GM19193 (cell line): Measurements from ENCODE around the gene SPPL2B.

Experiments
- POLR2A ChIP-seq: IDR thresholded peaks from 4 replicates; pipeline ENCODE4 v1.6.1; 2011; ENCODE audit not compliant: insufficient read depth, insufficient read length; ENCODE audit errors: extremely low read depth

SPPL2B gene

GRCh38 chr19:2290441-2291184, 37.9 kb upstream of the SPPL2B start:
- TF ChIP-seq POLR2A = no peak

GRCh38 chr19:2291185-2291751, 37.2 kb upstream of the SPPL2B start:
- TF ChIP-seq POLR2A = no peak

GRCh38 chr19:2294687-2295335, 33.7 kb upstream of the SPPL2B start:
- TF ChIP-seq POLR2A = no peak

GRCh38 chr19:2296141-2296540, 32.3 kb upstream of the SPPL2B start:
- no peak for TF ChIP-seq POLR2A

GRCh38 chr19:2300533-2300932, 28.0 kb upstream of the SPPL2B start:
- no peak for TF ChIP-seq POLR2A

- TF ChIP-seq POLR2A = no peak
Measured at GRCh38 chr19:2302319-2303210, 25.9 kb upstream of the SPPL2B start.

- no peak for TF ChIP-seq POLR2A
Measured at GRCh38 chr19:2303211-2303798, 25.2 kb upstream of the SPPL2B start.

- TF ChIP-seq POLR2A = no peak
Measured at GRCh38 chr19:2305452-2306280, 22.8 kb upstream of the SPPL2B start.

- TF ChIP-seq POLR2A = no peak
Measured at GRCh38 chr19:2306281-2306806, 22.1 kb upstream of the SPPL2B start.

GRCh38 chr19:2306971-2307370, 21.5 kb upstream of the SPPL2B start:
- TF ChIP-seq POLR2A = no peak

- TF ChIP-seq POLR2A = no peak
Measured at GRCh38 chr19:2307518-2308012, 20.9 kb upstream of the SPPL2B start.

- TF ChIP-seq POLR2A = no peak
Measured at GRCh38 chr19:2308114-2308556, 20.3 kb upstream of the SPPL2B start, which contains the start of gene LINGO3. Gene LINGO3, minus strand, starts transcription at chr19:2308154. Its CDS starts 16,378 bp downstream, at chr19:2291776.

GRCh38 chr19:2309734-2310362, 18.6 kb upstream of the SPPL2B start:
- TF ChIP-seq POLR2A = no peak

- no peak for TF ChIP-seq POLR2A
Measured at GRCh38 chr19:2311093-2311492, 17.4 kb upstream of the SPPL2B start.
